ENCODE measurements around the gene NTN5.

DNA sequence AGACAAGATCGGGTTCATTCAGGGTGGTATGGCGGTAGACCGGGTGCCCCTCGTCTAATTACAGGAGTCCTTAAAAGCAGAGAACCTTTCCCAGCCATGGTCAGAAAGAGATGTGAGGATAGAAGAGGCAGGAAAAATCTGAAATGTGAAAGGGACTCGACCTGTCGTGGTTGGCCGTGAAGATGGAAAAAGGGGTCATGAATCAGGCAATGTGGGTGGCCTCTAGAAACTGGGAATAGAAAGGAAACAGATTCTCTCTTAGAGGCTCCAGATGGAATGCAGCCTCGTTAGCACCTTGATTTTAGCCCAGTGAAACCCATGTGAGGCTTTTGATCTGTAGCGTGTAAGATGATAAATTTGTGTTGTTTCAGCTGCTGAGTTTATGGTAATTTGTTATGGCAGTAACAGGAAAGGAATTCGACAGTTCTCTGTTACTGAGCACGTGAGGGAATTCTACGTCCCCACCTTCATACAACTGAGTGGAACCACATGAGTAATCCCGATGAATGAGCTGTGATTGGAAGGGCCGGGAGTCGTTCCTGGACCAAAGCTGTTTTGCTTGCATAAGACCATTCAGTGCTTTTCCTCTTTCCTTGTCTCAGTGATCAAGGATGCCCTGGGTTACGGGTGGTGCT lies 15.9 kb downstream of the NTN5 start:
- TF ChIP-seq CHD1 (IDR thresholded peaks at IDR 0.05; ENCODE audit: low read depth, low read length) (no peak), JUNB (IDR thresholded peaks at IDR 0.05) (no peak), E2F4 (IDR thresholded peaks at IDR 0.05; ENCODE audit: low read depth, low read length) (no peak), CTCF (IDR thresholded peaks at IDR 0.05 in 2 of 3, conservative IDR thresholded peaks at IDR 0.05 in 1 of 3; ENCODE audit: control insufficient read depth in 2 of 3, extremely low read depth in 1 of 3, insufficient read depth in 1 of 3, low read depth in 3 of 3, low read length in 3 of 3) (no peak), LARP7 (IDR thresholded peaks at IDR 0.05) (no peak), CREM (IDR thresholded peaks at IDR 0.05; ENCODE audit: low read depth) (no peak)
- TF ChIP-seq, protein P1, sequence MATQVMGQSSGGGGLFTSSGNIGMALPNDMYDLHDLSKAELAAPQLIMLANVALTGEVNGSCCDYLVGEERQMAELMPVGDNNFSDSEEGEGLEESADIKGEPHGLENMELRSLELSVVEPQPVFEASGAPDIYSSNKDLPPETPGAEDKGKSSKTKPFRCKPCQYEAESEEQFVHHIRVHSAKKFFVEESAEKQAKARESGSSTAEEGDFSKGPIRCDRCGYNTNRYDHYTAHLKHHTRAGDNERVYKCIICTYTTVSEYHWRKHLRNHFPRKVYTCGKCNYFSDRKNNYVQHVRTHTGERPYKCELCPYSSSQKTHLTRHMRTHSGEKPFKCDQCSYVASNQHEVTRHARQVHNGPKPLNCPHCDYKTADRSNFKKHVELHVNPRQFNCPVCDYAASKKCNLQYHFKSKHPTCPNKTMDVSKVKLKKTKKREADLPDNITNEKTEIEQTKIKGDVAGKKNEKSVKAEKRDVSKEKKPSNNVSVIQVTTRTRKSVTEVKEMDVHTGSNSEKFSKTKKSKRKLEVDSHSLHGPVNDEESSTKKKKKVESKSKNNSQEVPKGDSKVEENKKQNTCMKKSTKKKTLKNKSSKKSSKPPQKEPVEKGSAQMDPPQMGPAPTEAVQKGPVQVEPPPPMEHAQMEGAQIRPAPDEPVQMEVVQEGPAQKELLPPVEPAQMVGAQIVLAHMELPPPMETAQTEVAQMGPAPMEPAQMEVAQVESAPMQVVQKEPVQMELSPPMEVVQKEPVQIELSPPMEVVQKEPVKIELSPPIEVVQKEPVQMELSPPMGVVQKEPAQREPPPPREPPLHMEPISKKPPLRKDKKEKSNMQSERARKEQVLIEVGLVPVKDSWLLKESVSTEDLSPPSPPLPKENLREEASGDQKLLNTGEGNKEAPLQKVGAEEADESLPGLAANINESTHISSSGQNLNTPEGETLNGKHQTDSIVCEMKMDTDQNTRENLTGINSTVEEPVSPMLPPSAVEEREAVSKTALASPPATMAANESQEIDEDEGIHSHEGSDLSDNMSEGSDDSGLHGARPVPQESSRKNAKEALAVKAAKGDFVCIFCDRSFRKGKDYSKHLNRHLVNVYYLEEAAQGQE (IDR thresholded peaks at IDR 0.05; ENCODE audit: low read depth, low read length), result no peak

Measured in GM12878 (cell line).